NT2/D1 (cell line): ENCODE data around the gene GGTA1.

ENCODE experiments used
- SUZ12 ChIP-seq: IDR thresholded peaks from 2 replicates; pipeline ENCODE4 v1.6.1; 2011; ENCODE audit not compliant: insufficient read length, insufficient read depth; ENCODE audit errors: extremely low read depth
- YY1 ChIP-seq: IDR thresholded peaks from 2 replicates; pipeline ENCODE4 v1.6.1; 2011; ENCODE audit not compliant: insufficient read length, insufficient read depth
- ZNF274 ChIP-seq: IDR thresholded peaks from 2 replicates; pipeline ENCODE4 v1.6.1; 2011; ENCODE audit warnings: mild to moderate bottlenecking, low read depth, low read length

DNA sequence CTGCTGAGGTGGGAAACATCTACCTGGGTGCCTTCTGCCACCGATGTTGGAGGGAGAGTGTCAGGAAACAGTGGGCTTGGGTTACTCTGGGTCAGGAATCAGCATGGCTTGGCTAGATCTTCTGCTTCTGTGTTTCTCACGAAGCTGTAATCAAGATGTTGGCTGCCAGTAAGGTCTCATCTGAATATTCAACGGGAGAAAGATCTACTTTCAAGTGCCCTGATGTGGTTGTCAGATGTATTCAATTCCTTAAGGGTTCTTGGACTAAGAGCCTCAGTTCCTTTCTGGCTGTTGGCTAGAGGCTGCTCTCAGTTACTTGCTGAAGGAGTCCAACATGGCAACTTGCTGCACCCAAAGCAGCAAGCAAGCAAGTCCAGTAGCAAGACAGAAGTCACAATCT lies 87.7 kb downstream of the GGTA1 start:
- TF ChIP-seq YY1 = no peak
- no peak for TF ChIP-seq ZNF274
- TF ChIP-seq SUZ12 = no peak
